Inferior parietal cortex (tissue), 1 donor: ENCODE data around the gene RGSL1.

Experiments used
- DNase-seq: peaks from one replicate; pipeline ENCODE4 v3.0.0-alpha.2; 2016; ENCODE audit errors: extremely low spot score

The RGSL1 gene

GRCh38 chr1:182588500-182589396 is 138.8 kb downstream of the RGSL1 start, which contains the start of gene RNASEL:
Gene RNASEL, minus strand, starts transcription at chr1:182589256. Its CDS starts 2,450 bp downstream, at chr1:182586806.
- peak; percentile 74 for DNase-seq

GRCh38 chr1:182589520-182589919 is 139.6 kb downstream of the RGSL1 start:
- DNase-seq: no peak

DNA sequence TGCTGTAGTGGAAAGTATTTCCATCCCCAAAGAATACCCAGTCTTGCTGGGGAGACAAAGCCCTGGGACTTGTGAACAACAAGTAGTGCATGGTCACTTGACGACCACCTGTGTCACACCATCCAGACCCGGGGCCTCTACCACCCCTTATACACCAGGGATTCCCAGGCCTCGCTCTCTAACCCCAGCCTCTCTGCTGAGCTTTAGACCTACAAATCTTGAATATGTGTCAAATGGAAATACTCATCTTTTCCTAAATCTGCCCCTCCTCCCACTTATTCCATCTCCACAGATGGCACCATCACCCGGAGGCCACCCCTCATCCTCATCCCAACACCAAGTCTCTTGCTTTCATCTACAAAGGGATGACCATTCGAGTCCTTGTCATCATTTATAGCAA is 140.0 kb downstream of the RGSL1 start:
- DNase-seq: no peak

DNA sequence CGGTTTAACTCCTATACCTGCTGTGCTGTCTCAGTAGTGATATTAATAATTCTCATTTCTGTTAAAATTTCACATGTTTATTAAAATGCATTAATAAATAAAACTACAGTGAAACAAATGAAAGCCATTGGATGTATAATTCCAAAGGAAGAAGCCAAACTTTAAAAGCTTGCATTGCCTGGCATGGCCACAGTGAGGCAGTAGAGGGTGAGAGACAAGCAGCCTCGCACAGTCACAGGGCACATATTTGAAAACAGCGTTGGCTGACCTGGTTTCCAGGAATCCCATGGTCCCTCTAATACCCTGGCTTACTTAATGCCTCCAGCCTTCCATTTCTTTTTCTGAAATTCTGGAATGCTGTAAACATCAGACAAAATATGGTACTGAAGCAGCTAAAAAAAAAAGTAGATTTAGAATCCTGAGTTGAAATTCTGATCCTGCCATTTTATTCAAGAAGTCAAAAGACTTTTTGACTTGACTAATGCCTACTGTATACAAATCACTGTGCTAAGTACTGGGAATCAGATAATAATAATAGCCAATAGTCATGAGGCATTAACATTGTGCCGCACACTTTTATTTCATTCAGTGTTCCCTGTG is 145.8 kb downstream of the RGSL1 start:
- DNase-seq: peak; percentile 71

GRCh38 chr1:182596934-182597333 is 147.0 kb downstream of the RGSL1 start:
- DNase-seq: no peak

- DNase-seq: no peak
Measured at GRCh38 chr1:182598296-182598695, 148.3 kb downstream of the RGSL1 start.

DNA sequence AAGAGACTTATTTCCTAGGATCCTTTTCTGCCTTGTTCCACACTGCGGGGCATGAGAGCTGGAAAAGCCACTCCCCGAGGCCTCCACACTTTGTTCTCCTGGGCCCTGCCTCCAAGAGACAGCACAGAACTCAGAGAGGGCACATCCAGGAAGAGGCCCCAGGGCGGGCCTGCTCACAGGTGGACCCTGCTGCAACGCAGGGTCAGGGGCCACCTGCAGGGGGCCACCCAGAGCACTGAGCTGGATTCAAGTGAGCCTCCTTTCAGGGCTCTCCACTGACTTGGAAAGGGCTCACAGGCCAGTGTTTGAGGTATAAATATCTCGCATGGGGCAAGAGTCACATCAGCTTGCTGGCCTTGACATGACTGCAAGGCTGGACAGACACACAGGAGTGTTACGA is 149.4 kb downstream of the RGSL1 start:
- DNase-seq: no peak

DNA sequence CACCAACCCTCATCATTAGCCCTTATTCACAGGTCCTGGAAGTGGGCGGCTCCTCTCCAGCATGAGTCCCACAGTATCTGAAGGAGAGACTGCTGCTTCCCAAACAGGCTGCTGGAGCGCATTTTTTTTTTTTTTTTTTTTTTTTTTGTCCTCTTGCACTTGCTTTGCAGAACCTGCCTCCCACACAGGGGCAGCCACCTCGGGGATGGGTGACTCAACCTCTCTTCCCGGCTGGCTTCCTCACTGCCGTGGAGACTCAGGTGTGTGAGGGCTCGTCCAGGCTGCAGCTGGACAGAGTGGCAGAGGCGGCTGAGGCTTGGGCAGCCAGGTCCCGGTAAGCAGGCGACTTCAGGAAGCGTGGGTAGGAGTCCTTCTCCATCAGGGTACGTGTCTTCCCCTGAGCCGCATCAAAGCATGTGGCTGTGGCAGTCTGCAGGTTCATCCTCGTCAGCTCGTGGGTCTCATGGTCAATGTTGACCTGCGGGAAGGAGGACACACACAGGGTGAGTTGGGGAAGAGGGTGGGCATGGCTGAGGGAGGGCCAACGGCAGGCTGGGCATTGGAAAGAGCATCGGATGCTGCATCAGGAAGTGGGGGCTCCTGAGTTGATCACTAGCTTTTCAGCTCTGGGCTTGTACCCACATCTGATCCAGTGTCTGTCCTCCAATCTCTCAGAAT is 150.2 kb downstream of the RGSL1 start:
- DNase-seq: no peak

DNA sequence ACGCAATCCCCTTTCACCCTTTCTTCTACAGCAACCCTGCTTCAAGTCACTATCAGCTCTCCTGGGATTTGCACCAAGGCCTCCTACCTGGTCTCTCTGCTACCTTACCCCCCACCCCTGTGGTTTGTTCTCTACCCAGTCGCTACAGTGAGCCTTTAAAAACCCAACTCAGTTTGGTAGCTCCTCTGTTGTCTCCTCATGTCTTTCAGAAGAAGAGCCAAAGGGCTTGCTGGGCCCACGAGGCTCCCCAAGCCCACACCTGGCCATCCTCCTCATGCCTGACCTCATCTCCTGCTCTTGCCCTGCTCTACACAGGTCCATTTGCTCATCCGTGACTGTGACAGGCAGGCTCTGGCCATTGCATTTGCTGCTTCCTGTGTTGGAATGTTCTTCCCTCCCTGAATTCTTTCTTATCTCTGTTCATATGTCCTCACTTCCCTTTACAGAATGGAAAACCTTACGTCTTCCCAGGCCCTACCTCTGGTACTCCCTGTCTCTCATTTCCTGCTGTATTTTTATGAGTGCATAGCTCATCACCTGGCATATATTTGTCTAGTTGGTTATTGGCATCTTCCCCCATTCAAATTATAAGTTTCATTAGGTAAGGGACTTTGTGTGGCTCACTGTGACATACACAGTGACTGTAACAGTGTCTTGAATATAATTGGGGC is 150.9 kb downstream of the RGSL1 start:
- DNase-seq: no peak

- DNase-seq: peak; percentile 90
Measured at GRCh38 chr1:182601416-182601786, 151.5 kb downstream of the RGSL1 start.

DNA sequence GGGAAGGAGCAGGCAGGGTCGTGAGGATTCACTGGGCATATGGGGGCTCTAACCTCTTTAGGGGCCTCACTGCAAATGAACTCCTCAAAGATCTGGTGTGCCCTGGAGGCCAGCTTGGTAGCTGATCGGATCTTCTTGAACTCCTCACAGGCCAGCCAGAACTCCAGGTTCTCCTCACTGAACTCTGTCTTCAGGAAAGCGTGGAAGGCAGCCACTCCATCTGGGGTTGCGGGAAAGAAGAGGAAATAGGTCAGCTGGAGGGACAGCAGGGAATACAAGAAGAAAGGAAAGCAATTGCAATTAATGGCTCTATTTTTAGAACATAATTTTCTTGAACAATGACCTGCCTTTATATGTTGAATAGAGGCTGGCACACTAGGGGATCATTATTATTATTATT is 152.0 kb downstream of the RGSL1 start:
- DNase-seq: no peak

- no peak for DNase-seq
Measured at GRCh38 chr1:182602935-182603645, 153.1 kb downstream of the RGSL1 start.

GRCh38 chr1:182603646-182604174 is 153.8 kb downstream of the RGSL1 start:
- no peak for DNase-seq

DNA sequence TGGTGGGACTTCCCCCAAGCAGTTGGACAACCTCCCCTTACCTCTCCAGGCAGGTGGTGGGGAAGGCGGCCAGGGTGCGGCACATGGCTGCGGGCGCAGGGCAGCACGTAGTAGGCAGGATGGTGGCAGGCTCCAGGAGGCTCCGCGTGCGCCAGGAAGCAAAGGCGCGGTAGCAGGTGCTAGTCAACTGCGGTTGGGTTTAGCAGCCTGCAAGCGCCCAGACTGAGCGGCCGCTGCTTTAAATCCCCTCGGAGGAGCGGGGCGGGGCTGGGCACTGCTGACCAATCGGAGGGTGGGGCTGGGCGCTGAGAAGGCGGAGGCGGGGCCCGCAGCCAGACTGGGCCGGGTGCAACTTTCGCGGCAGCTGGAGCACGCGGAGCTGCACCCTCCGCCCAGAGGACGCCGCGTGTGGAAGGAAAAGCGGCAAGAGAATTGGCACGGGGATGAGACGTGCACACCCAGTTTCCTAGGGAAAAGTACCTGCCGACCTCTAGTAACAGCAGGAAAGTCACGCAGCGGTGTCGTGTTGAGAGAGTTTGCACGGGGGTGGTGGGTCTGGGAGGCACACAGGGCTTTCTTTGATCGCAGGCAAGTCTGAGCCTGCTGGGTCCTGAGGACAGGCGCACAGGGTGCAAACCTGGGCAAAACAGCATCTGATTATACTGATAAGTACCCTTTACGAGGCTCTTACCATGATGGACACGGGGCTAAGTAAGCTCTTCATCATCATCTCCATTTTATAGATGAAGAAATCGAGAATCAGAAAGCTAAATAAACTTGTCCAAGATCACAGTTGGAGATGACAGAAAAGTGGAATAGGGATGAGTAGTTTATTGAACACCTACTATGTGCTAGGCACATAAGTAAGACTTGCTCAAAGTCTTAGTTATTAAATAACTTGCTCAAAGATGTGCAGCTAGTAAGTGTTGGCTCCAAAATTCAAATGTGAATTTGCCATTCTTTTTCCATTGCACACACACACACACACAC is 154.5 kb downstream of the RGSL1 start, which contains the start of gene RGS16:
Gene RGS16 (minus strand): TSS at position 215 of the 990 bp plus-strand sequence. CDS start 130 bp downstream, at position 85.
- DNase-seq: peak; percentile 72

DNA sequence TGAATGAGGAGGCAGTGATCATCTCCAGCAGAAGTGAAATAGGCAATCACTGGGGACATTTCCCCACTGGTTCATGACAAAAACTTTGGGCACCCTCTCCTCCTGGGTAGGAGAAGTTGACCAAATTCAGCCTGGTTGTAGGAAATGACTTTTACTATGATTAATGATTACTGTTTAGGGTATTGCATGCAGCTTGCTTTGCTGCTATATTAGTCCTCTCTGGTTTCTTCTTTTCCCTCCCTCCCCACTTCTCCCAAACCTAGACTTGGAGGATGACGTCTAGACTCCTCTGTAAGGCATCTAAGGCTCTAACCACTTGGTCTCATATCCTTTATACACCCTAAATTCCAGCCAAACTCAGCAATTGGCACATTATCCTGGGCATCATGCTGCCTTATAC is 157.6 kb downstream of the RGSL1 start:
- DNase-seq: no peak

DNA sequence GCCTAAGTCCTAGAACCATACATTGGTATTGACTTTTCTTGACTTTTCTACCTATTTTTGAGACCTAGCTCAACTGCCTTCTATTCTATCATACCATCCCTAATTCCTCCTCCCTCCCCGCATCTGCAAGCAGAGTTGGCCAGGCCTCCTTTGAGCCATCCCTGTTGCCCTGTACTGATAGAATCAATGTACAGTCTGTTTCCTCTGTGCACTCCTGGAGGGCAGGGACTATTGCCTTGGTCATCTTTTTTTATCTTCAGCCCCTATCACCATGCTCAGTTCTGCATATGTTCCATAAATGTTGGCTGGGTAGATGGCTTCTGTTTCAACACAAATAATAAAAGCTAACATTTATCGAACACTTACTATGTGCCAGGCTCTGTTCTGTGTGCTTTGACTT is 158.3 kb downstream of the RGSL1 start:
- no peak for DNase-seq

DNA sequence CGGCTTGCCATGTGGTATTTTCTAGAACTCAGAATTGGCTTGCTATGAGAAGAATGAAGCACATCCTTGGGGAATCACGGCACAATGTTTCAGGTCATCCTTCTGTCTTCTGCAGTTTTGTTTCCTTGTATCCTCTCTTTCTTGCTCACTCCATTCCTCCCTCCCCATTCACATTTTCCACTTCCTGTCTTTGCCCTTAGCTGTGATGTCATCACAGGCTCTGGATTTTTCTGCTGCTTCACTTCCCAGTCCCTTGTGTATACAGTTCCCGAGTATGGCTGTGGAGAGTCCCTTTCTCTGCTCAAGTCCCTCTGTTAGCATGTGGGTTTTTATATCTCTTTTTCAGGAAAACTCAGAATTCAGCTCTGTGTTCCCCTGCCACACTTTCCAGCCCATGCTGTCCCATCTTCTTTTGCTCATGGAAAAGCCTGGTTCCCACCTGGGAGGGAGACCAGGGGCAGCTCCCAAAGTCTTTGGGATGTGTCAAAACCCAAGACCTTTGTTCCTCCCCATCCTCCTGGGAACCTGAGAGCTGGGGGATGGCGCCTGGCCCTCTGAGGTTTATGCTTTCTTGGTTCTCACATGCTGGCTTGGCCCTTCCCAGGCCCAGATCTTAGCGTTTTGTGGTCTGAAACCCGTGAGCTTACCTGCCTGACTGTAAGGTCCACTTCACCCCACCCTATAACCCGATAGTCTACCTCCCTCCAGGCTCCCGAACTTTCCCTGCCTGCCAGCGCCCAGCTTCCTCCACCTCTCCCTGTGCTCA is 159.1 kb downstream of the RGSL1 start:
- no peak for DNase-seq
